ENCODE measurements around the gene PCDH9. TPM values are rescaled to one million over a fixed set of nuclear protein-coding genes. Genes with fewer than 3 reads are reported as not detected.

The PCDH9 gene
- total and polyA plus RNA-seq, 5 experiments from 2014 or later, result 0.04 to 1.7 (median 0.35) TPM

DNA sequence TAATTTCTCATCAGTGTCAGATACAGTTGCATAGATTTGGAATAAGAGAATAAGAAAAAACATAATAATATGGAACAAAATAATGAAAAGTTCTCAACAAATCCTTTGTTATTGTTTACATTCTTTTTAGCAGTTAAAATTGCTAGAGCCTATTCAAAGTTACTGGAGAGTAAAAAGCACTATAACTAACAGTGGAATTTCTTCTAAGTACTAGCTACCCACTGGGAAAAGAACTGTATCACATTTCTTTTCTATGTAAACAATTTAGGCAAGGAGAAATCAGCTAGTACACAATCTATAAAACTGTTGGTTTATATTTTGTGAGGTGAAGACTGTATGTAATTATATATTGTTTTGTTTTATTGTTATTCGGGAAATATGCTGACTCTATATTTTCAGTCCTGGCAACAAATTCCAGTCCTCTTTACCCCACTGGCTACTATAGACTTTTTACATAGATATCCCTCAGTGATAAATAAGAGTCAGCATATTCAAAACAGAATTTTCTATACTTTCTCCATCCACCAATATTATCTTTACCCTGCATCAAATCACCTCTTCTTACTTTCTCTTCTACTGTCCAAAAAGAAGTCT is 222.0 kb downstream of the PCDH9 start:
- Mint-ChIP-seq H3K27me3 (no peaks in the 10 kb centered on the region), H3K36me3 (no peaks in the 10 kb centered on the region), H3K27ac (no peak overlapping the region), H3K4me1 (no peaks in the 10 kb centered on the region), H3K9me3 (peaks cover 0 to 4% (median 0%) of the 10 kb centered on the region in 9 donors), H3K4me3 (no peak overlapping the region)
- DNase-seq (no peak), ATAC-seq (no peak)
- POLR2A ChIA-PET, result no interaction called here

DNA sequence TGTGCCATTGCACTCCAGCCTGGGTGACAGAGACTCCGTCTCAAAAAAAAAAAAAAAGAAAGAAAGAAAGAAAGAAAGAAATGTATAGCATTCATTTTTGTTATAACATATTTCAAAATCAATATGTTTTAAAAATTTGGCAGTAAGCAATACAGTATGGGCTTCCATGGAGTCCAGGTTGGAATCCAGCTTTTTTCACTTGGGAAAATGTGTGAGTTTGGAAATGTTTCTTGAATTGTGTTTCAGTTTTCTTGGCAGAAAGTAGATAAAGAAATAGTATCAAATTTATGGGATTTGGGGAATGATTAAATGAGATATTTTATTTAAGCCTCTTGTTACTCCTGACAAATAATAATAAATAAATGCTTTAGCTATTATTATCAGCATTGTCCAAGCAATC is 225.6 kb downstream of the PCDH9 start:
- POLR2A ChIA-PET, result no interaction called here
- Mint-ChIP-seq H3K36me3 (no peaks in the 10 kb centered on the region), H3K4me3 (no peak overlapping the region), H3K27ac (no peak overlapping the region), H3K9me3 (no peaks in the 10 kb centered on the region), H3K4me1 (no peaks in the 10 kb centered on the region), H3K27me3 (no peaks in the 10 kb centered on the region)
- DNase-seq, result no peak
- ATAC-seq, result no peak

DNA sequence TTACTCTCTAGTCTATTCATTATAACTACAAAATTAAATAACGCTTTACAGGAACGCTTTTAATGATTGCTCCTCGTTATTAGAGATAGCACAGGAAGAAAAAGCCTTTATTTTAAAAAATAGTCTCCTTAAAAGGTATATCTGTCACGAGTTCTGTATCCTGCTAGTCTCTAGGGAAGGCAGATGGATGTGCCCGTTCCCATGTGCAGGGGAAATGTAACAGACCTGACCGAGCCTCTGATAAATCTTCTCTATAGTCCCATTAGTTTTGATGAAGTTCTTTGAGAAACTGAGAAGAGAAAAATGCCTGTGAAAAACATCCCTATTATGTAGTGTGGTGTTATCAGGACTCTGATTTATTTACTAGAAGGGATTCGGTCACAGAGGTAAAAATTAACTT is 226.4 kb downstream of the PCDH9 start:
- Mint-ChIP-seq H3K9me3 (peaks cover 0 to 3% (median 0%) of the 10 kb centered on the region in 9 donors), H3K4me1 (no peaks in the 10 kb centered on the region), H3K36me3 (no peaks in the 10 kb centered on the region), H3K4me3 (no peak overlapping the region), H3K27me3 (no peaks in the 10 kb centered on the region), H3K27ac (no peak overlapping the region)
- POLR2A ChIA-PET, result no interaction called here
- DNase-seq (no peak), ATAC-seq (no peak)

DNA sequence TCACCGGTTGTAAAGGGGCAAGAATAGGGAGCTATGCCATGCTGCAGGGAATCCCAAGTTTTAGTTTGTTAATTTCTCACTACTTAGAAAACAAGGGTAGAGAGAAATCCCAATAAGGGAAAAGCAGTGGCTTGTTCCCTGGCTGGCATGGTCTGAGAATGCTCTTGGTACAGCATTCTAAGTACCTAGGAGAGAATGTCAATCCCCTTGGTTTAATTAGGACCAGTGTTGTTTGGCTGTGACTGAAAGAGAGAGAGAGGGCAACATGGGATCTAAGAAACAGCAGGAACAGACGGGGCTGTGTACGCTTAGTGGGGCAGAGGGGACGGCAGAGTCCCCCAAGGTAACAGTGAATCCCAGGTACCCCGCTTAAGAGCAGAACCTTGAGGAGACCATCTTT is 228.8 kb downstream of the PCDH9 start:
- Mint-ChIP-seq H3K27me3 (no peaks in the 10 kb centered on the region), H3K9me3 (peaks cover 0 to 9% (median 0%) of the 10 kb centered on the region in 9 donors), H3K4me3 (no peak overlapping the region), H3K27ac (no peak overlapping the region), H3K4me1 (peaks cover 0 to 16% (median 0%) of the 10 kb centered on the region in 4 donors), H3K36me3 (no peaks in the 10 kb centered on the region)
- no peak for DNase-seq
- POLR2A ChIA-PET, result no interaction called here
- ATAC-seq, result no peak

DNA sequence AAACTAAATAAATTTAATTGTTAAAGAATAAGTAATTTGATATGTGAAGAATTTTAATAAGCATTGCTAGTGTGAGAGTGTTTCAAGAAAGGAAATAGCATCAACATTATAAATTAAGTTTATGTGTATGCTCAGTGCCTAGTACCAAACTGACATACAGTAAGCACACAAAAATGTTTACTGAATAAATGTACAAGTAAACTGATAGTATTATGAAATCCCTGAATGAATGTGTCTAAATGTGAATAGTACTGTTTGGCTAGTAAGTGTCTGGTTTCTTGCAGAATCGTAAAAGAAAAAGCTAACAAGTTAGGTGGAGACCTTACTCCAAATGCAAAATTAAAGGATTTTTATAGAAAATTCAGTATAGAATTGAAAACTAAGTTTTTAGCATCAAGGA is 233.6 kb downstream of the PCDH9 start:
- peaks cover 0 to 9% (median 0%) of the 10 kb centered on the region in 9 donors for H3K9me3 Mint-ChIP-seq

DNA sequence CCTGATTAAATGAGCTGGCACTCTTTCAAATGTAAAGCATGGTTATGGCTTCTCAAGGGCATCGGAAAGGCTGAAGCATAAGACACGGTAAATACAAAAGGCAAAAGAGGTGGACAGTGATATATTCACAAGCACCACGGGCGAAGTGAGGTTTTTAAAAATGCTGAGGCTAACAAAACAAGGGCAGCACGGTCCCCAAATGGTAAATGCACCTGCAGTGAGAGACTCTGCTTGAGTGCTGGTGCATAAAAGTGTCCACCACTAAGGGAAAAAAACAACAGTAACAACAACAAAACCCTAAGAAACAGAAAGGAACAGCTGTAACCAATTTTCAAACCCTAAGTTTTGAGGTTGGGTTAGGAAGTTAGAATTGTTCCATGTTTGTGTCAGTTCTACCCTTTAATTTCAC is 234.9 kb downstream of the PCDH9 start:
- Mint-ChIP-seq H3K27ac (peak overlapping the region in 1 of 10 donors; percentile 76), H3K27me3 (peaks cover 0 to 3% (median 0%) of the 10 kb centered on the region in 5 donors), H3K4me3 (peak overlapping the region in 1 of 10 donors; percentile 28), H3K36me3 (no peaks in the 10 kb centered on the region), H3K9me3 (peaks cover 0 to 9% (median 0%) of the 10 kb centered on the region in 9 donors), H3K4me1 (peaks cover 0 to 35% (median 3%) of the 10 kb centered on the region in 4 donors)
- DNase-seq, result no peak
- POLR2A ChIA-PET, result no interaction called here
- no peak for ATAC-seq

More for the DNA sequence above, 233.6 kb downstream of the PCDH9 start:
- DNase-seq, result no peak
- POLR2A ChIA-PET, result no interaction called here
- no peak for ATAC-seq
- Mint-ChIP-seq H3K27ac (peak overlapping the region in 1 of 10 donors; percentile 68), H3K27me3 (peaks cover 0 to 3% (median 0%) of the 10 kb centered on the region in 5 donors), H3K36me3 (no peaks in the 10 kb centered on the region), H3K4me1 (peaks cover 0 to 35% (median 3%) of the 10 kb centered on the region in 4 donors), H3K4me3 (no peak overlapping the region)

DNA sequence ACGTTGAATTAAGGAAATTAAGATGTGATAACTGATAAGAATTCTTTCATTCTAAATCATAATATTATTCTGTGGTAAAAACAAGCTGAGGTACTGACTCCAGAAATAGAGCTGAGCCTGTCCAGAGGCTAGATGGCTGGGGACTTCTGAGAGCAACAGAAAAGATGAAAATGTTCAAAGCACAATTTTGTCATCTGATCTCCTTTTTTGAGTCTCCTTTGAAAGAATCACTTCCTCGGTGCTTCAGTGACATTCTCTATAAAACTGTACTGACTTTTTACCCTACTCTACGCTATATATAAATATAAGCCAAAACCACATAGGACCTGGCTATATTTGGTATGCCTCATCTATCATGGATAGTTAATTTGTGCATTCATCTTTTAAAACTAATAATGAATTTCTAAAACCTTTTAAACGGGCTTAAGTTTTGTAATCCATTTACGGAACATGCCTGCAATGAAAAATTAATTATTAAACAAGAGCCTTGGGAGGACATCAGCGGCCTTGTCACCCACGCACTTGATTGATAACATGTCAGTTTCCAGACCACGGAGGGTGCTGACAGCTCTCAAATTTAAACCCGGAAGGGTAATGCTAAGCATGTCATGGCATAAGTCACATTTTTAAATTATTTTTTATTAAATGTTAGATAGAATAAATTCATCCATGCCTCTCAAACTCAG is 235.5 kb downstream of the PCDH9 start:
- peaks cover 0 to 3% (median 0%) of the 10 kb centered on the region in 5 donors for H3K27me3 Mint-ChIP-seq
- POLR2A ChIA-PET, result no interaction called here
- H3K36me3 Mint-ChIP-seq, result no peaks in the 10 kb centered on the region
- DNase-seq (no peak), ATAC-seq (no peak)
- H3K4me3 Mint-ChIP-seq, result peak overlapping the region in 3 of 10 donors; percentile 8 to 24 (median 18)
- H3K27ac Mint-ChIP-seq, result peak overlapping the region in 2 of 10 donors; percentile 40 to 76
- peaks cover 0 to 9% (median 0%) of the 10 kb centered on the region in 9 donors for H3K9me3 Mint-ChIP-seq
- H3K4me1 Mint-ChIP-seq, result peaks cover 0 to 35% (median 3%) of the 10 kb centered on the region in 4 donors

DNA sequence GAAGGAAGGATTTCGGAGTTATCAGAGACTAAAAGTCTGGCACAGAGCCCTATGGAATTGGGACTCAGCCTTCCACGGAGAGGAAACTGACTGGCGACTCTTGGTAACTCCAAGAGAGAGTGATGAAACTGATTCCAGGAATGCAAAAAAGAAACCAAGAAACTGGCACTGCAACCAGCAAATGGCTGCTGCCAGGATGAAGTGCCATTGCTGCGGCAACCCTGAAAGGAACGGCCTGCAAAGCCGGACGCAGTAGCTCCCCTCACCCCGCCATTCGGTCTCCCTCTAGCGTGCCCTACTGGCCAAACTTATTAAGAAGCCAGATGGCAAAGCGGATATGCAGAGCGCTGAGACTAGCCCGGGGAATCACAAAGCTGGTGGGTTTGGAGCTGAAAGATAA is 236.0 kb downstream of the PCDH9 start:
- H3K9me3 Mint-ChIP-seq, result peaks cover 0 to 9% (median 0%) of the 10 kb centered on the region in 9 donors
- no peaks in the 10 kb centered on the region for H3K36me3 Mint-ChIP-seq
- POLR2A ChIA-PET, result no interaction called here
- peak overlapping the region in 4 of 10 donors; percentile 8 to 21 (median 18) for H3K4me3 Mint-ChIP-seq
- H3K4me1 Mint-ChIP-seq, result peaks cover 0 to 35% (median 3%) of the 10 kb centered on the region in 4 donors
- ATAC-seq (no peak), DNase-seq (peak in 4 of 10 donors; percentile 0 to 62 (median 10))
- H3K27me3 Mint-ChIP-seq, result peaks cover 0 to 3% (median 0%) of the 10 kb centered on the region in 5 donors
- H3K27ac Mint-ChIP-seq, result peak overlapping the region in 2 of 10 donors; percentile 40 to 76

DNA sequence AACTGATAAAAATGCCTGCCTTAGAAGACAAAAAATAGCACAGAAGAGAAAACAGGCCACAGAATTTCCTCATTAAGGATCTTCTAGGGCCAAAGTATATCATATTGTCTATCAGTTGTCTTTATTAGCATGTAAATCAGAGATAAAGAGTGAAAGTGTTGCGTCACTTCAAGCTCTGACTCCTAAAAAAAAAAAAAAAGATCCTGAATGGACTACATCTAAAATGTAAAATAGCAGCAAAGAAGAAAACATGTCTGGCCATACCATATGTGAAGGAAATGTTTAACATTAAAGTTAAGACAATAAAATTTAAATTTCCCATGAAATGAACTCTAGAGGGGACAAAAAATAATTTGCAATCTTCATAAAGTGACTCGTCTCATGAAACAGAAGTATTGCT is 237.4 kb downstream of the PCDH9 start:
- DNase-seq (no peak), ATAC-seq (no peak)
- Mint-ChIP-seq H3K27me3 (peaks cover 0 to 3% (median 0%) of the 10 kb centered on the region in 5 donors), H3K36me3 (no peaks in the 10 kb centered on the region), H3K27ac (no peak overlapping the region), H3K4me1 (peaks cover 0 to 27% (median 3%) of the 10 kb centered on the region in 4 donors), H3K4me3 (no peak overlapping the region), H3K9me3 (no peaks in the 10 kb centered on the region)
- POLR2A ChIA-PET, result no interaction called here

DNA sequence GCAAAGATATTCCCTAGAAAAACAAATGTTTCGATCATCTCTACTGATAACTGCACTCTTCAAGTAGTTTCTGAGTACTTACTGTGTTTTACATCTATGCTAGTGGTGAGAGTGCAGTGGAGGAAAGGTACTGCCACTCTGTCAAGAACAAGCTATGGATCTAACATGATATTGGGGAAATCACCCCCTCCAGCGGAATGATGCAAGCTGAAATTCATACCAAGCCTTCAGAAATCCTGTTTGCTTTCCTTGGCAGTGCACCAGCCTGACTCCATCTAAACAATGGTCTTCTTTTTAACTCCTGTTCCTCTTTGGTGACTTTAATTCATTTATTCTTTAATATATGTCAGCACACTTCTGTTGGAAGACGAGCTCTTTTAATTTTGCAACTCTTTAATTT is 238.0 kb downstream of the PCDH9 start:
- POLR2A ChIA-PET, result no interaction called here
- H3K36me3 Mint-ChIP-seq, result no peaks in the 10 kb centered on the region
- ATAC-seq, result no peak
- no peak overlapping the region for H3K27ac Mint-ChIP-seq
- H3K27me3 Mint-ChIP-seq, result peaks cover 0 to 3% (median 0%) of the 10 kb centered on the region in 5 donors
- no peaks in the 10 kb centered on the region for H3K9me3 Mint-ChIP-seq
- H3K4me1 Mint-ChIP-seq, result peaks cover 0 to 26% (median 3%) of the 10 kb centered on the region in 4 donors
- DNase-seq, result no peak
- H3K4me3 Mint-ChIP-seq, result no peak overlapping the region

DNA sequence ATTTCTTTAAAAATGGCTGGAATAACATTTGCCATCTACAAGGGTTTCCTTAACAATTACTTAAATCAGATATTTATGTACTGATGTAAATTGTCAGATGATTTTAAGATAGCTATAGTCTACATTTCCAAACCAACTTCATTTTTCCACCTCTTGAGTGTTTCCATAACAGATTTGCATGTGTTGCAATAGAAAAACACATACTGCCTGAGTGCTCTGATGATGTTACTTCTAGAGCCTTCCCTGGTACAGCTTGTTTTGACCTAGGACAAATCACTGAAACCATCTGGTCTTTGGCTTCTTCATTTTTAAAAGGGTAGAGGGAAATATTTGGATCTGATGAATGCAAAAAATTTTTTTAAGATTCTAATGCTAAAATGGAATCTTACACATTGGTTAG is 245.9 kb downstream of the PCDH9 start:
- DNase-seq (no peak), ATAC-seq (no peak)
- POLR2A ChIA-PET, result no interaction called here
- H3K27me3 Mint-ChIP-seq, result no peaks in the 10 kb centered on the region
- H3K27ac Mint-ChIP-seq, result no peak overlapping the region
- peaks cover 0 to 2% (median 0%) of the 10 kb centered on the region in 9 donors for H3K9me3 Mint-ChIP-seq
- no peaks in the 10 kb centered on the region for H3K36me3 Mint-ChIP-seq
- H3K4me1 Mint-ChIP-seq, result no peaks in the 10 kb centered on the region
- H3K4me3 Mint-ChIP-seq, result no peak overlapping the region

DNA sequence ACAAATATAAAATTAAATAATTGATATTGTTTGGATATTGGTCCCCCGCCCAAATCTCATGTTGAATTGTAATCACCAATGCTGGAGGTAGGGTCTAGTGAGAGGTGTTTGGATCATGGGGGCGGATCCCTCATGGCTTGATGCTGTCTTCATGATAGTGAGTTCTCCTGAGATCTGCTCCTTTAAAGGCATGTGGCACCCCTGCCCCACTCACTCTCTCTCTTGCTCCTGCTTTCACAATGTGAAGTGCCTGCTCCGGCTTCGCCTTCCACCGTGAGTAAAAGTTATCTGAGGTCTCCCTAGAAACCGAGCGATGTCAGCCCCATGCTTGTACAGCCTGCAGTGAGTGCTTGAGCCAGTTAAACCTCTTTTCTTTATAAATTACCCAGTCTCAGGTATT is 248.2 kb downstream of the PCDH9 start:
- Mint-ChIP-seq H3K9me3 (peaks cover 0 to 2% (median 0%) of the 10 kb centered on the region in 9 donors), H3K36me3 (no peaks in the 10 kb centered on the region), H3K4me1 (no peaks in the 10 kb centered on the region), H3K27ac (no peak overlapping the region), H3K27me3 (no peaks in the 10 kb centered on the region), H3K4me3 (no peak overlapping the region)
- DNase-seq (no peak), ATAC-seq (no peak)
- POLR2A ChIA-PET, result no interaction called here

DNA sequence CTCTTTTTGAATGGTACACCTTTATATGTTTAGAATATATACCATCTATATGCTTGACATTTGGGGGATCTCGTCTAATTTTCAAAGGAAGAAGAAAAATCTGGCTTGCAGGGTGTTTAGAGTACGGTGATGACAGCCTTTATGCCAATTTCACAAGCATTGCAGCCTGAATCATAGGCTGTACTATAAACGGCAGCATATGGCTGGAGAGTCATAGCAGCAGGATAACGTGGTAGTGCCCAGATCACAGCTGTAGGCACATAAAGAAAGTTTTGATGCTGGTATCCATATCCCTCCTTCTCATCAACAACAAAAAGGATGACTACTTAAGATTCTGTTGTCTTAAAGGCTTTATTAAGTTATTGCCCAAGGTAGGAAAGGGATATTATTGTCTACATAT is 253.0 kb downstream of the PCDH9 start:
- no peaks in the 10 kb centered on the region for H3K36me3 Mint-ChIP-seq
- H3K27me3 Mint-ChIP-seq, result peaks cover 0 to 2% (median 0%) of the 10 kb centered on the region in 5 donors
- no peaks in the 10 kb centered on the region for H3K4me1 Mint-ChIP-seq
- no peak overlapping the region for H3K4me3 Mint-ChIP-seq
- H3K27ac Mint-ChIP-seq, result no peak overlapping the region
- no peak for ATAC-seq
- peaks cover 0 to 1% (median 0%) of the 10 kb centered on the region in 9 donors for H3K9me3 Mint-ChIP-seq
- DNase-seq, result no peak
- POLR2A ChIA-PET, result no interaction called here

All from naive thymus-derived CD8-positive, alpha-beta T cell (primary cell).